PC-9 (cell line): ENCODE results near the gene ATG2A. TPM values are rescaled to one million over a fixed set of nuclear protein-coding genes. Genes with fewer than 3 reads are reported as not detected.

Experiments used
- BruUV-seq: library from RNA; stranded (reverse); fragments of 400-500 nt; replicated peaks from 2 replicates; lab custom pipeline; 2021; lab: Mats Ljungman, UMichigan
- CTCF ChIA-PET: fragments of 300-600 bp; sonication (Branson Sonifier 250); formaldehyde crosslinking; loops from one replicate; lab custom pipeline; 2022; ENCODE audit warnings: antibody characterized with exemption; lab: Charles Lee
- POLR2A ChIA-PET: fragments of 300-600 bp; sonication (Branson Sonifier 250); formaldehyde crosslinking; loops from one replicate; lab custom pipeline; 2022; ENCODE audit warnings: antibody characterized with exemption; ENCODE audit not compliant: unreplicated experiment; lab: Charles Lee
- DNase-seq, 2 experiments: peaks; one replicate each; pipeline versions ENCODE4 v3.0.0 to v3.0.0-alpha.2; 2015 to 2022; ENCODE audit warnings: mixed read lengths in 1 of 2
- H2AFZ ChIP-seq: fragments of 200-600 bp; sonication (generic); 2 replicates; pipeline ENCODE4 v1.8.1; 2017; ENCODE audit warnings: antibody characterized with exemption
- H3F3A ChIP-seq: fragments of 200-600 bp; sonication (generic); 2 replicates; pipeline ENCODE4 v1.8.1; 2017; ENCODE audit warnings: antibody characterized with exemption, mild to moderate bottlenecking, low read depth; ENCODE audit not compliant: insufficient read depth
- H3K27ac ChIP-seq: fragments of 200-600 bp; sonication (generic); 2 replicates; pipeline ENCODE4 v1.6.1; 2016; ENCODE audit warnings: mixed run types
- H3K27me3 ChIP-seq: fragments of 200-600 bp; sonication (generic); 2 replicates; pipeline ENCODE4 v1.6.1; 2016; ENCODE audit warnings: low read depth, mixed run types; ENCODE audit not compliant: insufficient read depth
- H3K36me3 ChIP-seq: fragments of 200-600 bp; sonication (generic); 2 replicates; pipeline ENCODE4 v1.6.1; 2016; ENCODE audit warnings: low read depth, mixed run types
- H3K4me1 ChIP-seq: fragments of 200-600 bp; sonication (generic); replicated peaks from 2 replicates; pipeline ENCODE4 v1.6.1; 2016; ENCODE audit warnings: mixed run types; ENCODE audit not compliant: insufficient read depth
- H3K4me2 ChIP-seq: fragments of 200-600 bp; sonication (generic); 2 replicates; pipeline ENCODE4 v1.6.1; 2017; ENCODE audit warnings: mixed run types
- H3K4me3 ChIP-seq: fragments of 200-600 bp; sonication (generic); 2 replicates; pipeline ENCODE4 v1.6.1; 2016; ENCODE audit warnings: mixed run types
- H3K79me2 ChIP-seq: fragments of 200-600 bp; sonication (generic); 2 replicates; pipeline ENCODE4 v1.6.1; 2017; ENCODE audit warnings: low read depth, mixed run types
- H3K9me2 ChIP-seq: fragments of 200-600 bp; sonication (generic); 2 replicates; pipeline ENCODE4 v1.8.1; 2017; ENCODE audit warnings: mild to moderate bottlenecking; ENCODE audit not compliant: insufficient read depth
- H3K9me3 ChIP-seq: fragments of 200-600 bp; sonication (generic); 2 replicates; pipeline ENCODE4 v1.8.1; 2016; ENCODE audit warnings: low read depth; ENCODE audit not compliant: insufficient read depth
- H4K20me1 ChIP-seq: fragments of 200-600 bp; sonication (generic); 2 replicates; pipeline ENCODE4 v1.8.1; 2017; ENCODE audit not compliant: insufficient read depth
- EZH2 ChIP-seq: fragments of 200-600 bp; sonication (generic); IDR thresholded peaks from 2 replicates; pipeline ENCODE4 v1.8.0; 2017; ENCODE audit warnings: antibody characterized with exemption, low read depth
- intact Hi-C: fragments of 100-400 bp; cut with micrococcal nuclease; formaldehyde crosslinking; loops from one replicate; pipeline ENCODE4 v1.10.0; 2022; ENCODE audit not compliant: unreplicated experiment
- total RNA-seq: library from RNA; stranded (reverse); gene quantifications from 2 replicates; pipeline ENCODE4 v1.2.3, GENCODE V29; 2021
- TF ChIP-seq, protein P1 (sequence below): fragments of 200-600 bp; sonication (generic); conservative IDR thresholded peaks from 2 replicates; pipeline ENCODE4 v1.6.1; 2017; ENCODE audit warnings: mixed run types, antibody characterized with exemption, mild to moderate bottlenecking, moderate library complexity

The ATG2A gene
- total RNA-seq, 1 experiment from 2014 or later: 48.2 TPM

DNA sequence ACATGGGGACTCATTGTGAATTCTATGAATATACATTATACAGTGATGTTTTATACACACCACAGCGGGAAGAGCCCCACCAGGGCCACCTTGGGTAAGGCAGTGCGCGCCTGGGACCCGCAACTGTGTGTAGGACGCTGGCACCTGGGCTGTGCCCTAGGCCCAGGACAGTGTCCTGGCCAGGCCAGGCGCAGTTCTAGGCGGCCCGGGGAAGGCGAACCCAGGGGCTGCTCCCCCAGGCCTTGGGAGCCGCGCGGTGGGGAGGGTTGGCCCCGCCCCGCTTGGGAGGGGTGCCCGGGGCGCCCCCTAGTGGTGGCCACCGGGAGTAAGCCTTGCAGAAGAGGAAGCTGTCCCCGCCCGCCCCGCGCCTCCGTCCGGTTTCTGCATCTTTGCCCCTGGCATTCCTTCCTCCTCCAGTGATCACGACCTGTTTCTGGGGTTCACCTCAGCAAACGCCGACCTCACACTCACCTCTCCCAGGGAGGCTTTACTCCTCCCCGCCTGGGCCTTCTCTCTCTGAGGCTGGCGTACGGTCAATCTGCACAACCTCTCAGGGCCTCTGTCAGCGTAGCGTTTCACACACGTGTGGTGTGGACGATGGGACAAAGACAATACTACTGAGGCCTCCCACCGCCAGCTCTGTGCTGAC, 29.1 kb downstream of the ATG2A start:
- Histone ChIP-seq H3K4me2 (peak overlapping the region; percentile 76), H3K27ac (no peak overlapping the region), H3K9me3 (no peaks in the 10 kb centered on the region), H3K79me2 (no peaks in the 10 kb centered on the region), H3K36me3 (no peaks in the 10 kb centered on the region), H4K20me1 (no peaks in the 10 kb centered on the region), H3K27me3 (no peaks in the 10 kb centered on the region), H3K4me1 (peaks cover 24% of the 10 kb centered on the region), H3K4me3 (peak overlapping the region; percentile 41; the same call in 1 of the 2 replicates), H3K9me2 (no peaks in the 10 kb centered on the region), H3F3A (peaks cover 29% of the 10 kb centered on the region; the same call in 1 of the 2 replicates), H2AFZ (no peak overlapping the region; the same call in 1 of the 2 replicates)
- CTCF ChIA-PET: interaction anchor here (0.6 to 1.5 kb wide), 11 partner anchors 11 to 84 kb away, joined by 3 to 13 read pairs (median 4); partner anchors contain the start of gene MAJIN
- POLR2A ChIA-PET: interaction anchor here (0.7 kb wide), 1 partner anchor 39 kb away, joined by 3 read pairs; no protein-coding TSS in a partner anchor
- BruUV-seq: no TSS peak
- TF ChIP-seq, protein P1, sequence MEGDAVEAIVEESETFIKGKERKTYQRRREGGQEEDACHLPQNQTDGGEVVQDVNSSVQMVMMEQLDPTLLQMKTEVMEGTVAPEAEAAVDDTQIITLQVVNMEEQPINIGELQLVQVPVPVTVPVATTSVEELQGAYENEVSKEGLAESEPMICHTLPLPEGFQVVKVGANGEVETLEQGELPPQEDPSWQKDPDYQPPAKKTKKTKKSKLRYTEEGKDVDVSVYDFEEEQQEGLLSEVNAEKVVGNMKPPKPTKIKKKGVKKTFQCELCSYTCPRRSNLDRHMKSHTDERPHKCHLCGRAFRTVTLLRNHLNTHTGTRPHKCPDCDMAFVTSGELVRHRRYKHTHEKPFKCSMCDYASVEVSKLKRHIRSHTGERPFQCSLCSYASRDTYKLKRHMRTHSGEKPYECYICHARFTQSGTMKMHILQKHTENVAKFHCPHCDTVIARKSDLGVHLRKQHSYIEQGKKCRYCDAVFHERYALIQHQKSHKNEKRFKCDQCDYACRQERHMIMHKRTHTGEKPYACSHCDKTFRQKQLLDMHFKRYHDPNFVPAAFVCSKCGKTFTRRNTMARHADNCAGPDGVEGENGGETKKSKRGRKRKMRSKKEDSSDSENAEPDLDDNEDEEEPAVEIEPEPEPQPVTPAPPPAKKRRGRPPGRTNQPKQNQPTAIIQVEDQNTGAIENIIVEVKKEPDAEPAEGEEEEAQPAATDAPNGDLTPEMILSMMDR: peak; percentile 99
- TF ChIP-seq EZH2: no peak
- intact Hi-C loops: no loop called here
- peak in 1 of 2 experiments; percentile 87 for DNase-seq

DNA sequence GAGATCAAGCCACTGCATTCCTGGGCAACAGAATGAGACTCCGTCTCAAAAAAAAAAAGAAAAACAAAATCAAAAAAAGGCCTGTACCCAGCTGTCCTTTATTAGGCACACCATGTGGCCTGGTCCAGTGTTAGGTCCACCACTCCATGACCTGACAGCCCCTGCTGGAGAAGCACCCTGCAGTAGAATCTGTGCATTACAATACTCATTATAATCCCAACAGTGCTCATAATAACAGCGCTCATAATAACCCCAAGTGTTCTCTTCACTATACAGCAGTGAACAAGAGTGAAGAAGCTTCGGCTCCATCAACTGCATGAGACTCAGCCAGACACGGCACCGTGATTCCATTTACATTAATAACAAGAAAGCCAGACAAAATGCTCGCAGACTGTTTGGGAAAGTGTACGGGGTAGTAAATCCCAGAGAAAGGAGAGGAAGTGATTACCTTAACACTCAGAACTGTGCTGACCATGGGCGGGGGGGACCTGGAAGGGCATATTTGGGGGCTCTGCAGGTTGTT, 29.7 kb downstream of the ATG2A start:
- Histone ChIP-seq H3K27me3 (no peaks in the 10 kb centered on the region), H3K9me2 (no peaks in the 10 kb centered on the region), H3K4me3 (no peak overlapping the region), H3K27ac (no peak overlapping the region), H2AFZ (no peak overlapping the region), H3K4me2 (peak overlapping the region; percentile 76; the same call in 1 of the 2 replicates), H3K4me1 (peaks cover 24% of the 10 kb centered on the region), H4K20me1 (no peaks in the 10 kb centered on the region), H3K79me2 (no peaks in the 10 kb centered on the region), H3F3A (peaks cover 29% of the 10 kb centered on the region; the same call in 1 of the 2 replicates), H3K36me3 (no peaks in the 10 kb centered on the region), H3K9me3 (no peaks in the 10 kb centered on the region)
- CTCF ChIA-PET: interaction anchor here (0.5 to 1.5 kb wide), 5 partner anchors 22 to 40 kb away, joined by 3 to 13 read pairs (median 5); no protein-coding TSS in a partner anchor
- DNase-seq: no peak
- TF ChIP-seq, protein P1: no peak
- TF ChIP-seq EZH2: no peak
- no TSS peak for BruUV-seq
- POLR2A ChIA-PET: no interaction called here
- intact Hi-C loops: no loop called here

DNA sequence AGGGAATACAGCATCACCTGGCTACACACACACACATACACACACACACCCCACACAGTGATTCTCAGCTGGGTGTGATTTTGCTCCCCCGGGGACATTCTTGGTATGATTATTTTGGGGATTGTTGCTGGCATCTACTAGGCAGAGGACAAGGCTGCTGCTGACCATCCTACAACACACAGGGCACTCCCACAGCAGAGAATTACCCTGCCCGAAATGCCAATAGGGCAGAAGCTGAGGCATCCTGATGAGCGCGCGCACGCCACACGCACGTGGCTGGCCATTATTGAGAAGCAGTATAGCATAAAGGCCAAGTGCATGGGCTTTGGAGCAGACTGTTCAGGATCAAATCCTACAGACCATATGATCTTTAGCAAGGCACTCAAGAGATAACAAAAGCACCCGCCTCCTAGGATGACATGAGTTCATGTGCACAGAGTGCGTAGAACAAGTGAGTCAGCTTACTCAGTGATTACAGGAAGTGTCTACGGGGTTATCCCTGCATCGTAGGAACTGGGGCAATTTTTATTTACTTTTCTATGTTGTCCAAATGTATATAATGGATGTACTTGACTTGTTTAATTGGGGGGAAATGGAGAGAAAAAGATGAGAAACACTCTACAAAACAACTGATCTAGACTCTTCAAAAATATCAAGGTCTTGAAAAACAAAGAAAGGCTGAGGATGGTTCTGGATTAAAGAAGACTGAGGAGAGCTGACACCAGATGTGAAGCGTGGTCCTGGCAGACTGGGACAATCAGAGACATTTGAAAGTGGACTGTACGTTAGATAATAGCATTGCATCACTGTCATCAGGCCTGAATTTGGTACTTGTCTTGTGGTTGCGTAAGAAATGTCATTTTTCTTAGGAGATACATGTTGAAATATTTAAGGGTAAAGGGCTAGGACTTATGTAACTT, 31.4 kb downstream of the ATG2A start:
- CTCF ChIA-PET: no interaction called here
- no peaks in the 10 kb centered on the region for H3K36me3 ChIP-seq
- no peak for DNase-seq
- H3K4me1 ChIP-seq: peaks cover 24% of the 10 kb centered on the region
- intact Hi-C loops: no loop called here
- H3K9me2 ChIP-seq: no peaks in the 10 kb centered on the region
- no peaks in the 10 kb centered on the region for H4K20me1 ChIP-seq
- H3K27me3 ChIP-seq: no peaks in the 10 kb centered on the region
- peaks cover 31% of the 10 kb centered on the region; the same call in 1 of the 2 replicates for H3F3A ChIP-seq
- no peaks in the 10 kb centered on the region for H3K9me3 ChIP-seq
- no peak overlapping the region for H2AFZ ChIP-seq
- POLR2A ChIA-PET: interaction anchor here (0.5 to 0.6 kb wide), 3 partner anchors 15 to 639 kb away, joined by 3 read pairs; partner anchors contain the start of gene PPP1R14B
- TF ChIP-seq EZH2: no peak
- TF ChIP-seq, protein P1: no peak
- BruUV-seq: no TSS peak
- no peak overlapping the region for H3K4me3 ChIP-seq
- no peak overlapping the region for H3K27ac ChIP-seq
- H3K4me2 ChIP-seq: peak overlapping the region; percentile 9
- no peaks in the 10 kb centered on the region for H3K79me2 ChIP-seq
